ENCODE measurements around the gene FCAMR. TPM values are rescaled to one million over a fixed set of nuclear protein-coding genes. Genes with fewer than 3 reads are reported as not detected.
A peak's percentile ranks its signal among the peaks of the same experiment; 100 is the strongest.

The FCAMR gene
- total and polyA plus RNA-seq, 2 experiments from 2014 or later, result not detected

DNA sequence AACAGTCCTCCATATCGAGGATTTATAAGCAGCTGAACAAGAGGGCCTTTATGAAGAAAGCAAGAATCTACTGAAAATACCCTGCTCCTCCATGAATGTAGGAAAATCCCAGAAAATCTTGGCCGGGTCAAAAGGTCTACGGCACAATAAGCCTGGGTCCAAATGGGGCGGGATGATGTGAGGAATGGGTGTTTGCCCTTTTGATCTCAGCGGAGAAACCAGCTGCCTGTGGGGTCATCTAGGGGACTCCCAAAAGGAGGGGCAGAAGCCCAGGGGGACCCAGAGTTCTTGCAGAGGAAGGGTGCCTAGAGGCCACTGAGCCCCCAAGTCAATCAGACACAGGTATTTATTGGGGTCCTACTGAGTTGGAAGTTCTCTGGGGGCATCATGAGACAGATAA, 12.6 kb downstream of the FCAMR start (continued):
- TF ChIP-seq, protein P1, sequence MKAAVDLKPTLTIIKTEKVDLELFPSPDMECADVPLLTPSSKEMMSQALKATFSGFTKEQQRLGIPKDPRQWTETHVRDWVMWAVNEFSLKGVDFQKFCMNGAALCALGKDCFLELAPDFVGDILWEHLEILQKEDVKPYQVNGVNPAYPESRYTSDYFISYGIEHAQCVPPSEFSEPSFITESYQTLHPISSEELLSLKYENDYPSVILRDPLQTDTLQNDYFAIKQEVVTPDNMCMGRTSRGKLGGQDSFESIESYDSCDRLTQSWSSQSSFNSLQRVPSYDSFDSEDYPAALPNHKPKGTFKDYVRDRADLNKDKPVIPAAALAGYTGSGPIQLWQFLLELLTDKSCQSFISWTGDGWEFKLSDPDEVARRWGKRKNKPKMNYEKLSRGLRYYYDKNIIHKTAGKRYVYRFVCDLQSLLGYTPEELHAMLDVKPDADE (IDR thresholded peaks at IDR 0.05), result no peak
- TF ChIP-seq EZH2phosphoT487 (IDR thresholded peaks at IDR 0.05; ENCODE audit: unreplicated experiment) (no peak), NANOG (IDR thresholded peaks at IDR 0.05; ENCODE audit: borderline replicate concordance) (no peak), POLR2AphosphoS5 (IDR thresholded peaks at IDR 0.05; ENCODE audit: low read depth) (no peak), ZNF114 (CRISPR knock-in tag; IDR thresholded peaks at IDR 0.05) (no peak), ZNF331 (CRISPR knock-in tag; IDR thresholded peaks at IDR 0.05; ENCODE audit: low read depth) (no peak)
- TF ChIP-seq, protein P2, sequence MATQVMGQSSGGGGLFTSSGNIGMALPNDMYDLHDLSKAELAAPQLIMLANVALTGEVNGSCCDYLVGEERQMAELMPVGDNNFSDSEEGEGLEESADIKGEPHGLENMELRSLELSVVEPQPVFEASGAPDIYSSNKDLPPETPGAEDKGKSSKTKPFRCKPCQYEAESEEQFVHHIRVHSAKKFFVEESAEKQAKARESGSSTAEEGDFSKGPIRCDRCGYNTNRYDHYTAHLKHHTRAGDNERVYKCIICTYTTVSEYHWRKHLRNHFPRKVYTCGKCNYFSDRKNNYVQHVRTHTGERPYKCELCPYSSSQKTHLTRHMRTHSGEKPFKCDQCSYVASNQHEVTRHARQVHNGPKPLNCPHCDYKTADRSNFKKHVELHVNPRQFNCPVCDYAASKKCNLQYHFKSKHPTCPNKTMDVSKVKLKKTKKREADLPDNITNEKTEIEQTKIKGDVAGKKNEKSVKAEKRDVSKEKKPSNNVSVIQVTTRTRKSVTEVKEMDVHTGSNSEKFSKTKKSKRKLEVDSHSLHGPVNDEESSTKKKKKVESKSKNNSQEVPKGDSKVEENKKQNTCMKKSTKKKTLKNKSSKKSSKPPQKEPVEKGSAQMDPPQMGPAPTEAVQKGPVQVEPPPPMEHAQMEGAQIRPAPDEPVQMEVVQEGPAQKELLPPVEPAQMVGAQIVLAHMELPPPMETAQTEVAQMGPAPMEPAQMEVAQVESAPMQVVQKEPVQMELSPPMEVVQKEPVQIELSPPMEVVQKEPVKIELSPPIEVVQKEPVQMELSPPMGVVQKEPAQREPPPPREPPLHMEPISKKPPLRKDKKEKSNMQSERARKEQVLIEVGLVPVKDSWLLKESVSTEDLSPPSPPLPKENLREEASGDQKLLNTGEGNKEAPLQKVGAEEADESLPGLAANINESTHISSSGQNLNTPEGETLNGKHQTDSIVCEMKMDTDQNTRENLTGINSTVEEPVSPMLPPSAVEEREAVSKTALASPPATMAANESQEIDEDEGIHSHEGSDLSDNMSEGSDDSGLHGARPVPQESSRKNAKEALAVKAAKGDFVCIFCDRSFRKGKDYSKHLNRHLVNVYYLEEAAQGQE (IDR thresholded peaks at IDR 0.05; ENCODE audit: unreplicated experiment), result no peak

DNA sequence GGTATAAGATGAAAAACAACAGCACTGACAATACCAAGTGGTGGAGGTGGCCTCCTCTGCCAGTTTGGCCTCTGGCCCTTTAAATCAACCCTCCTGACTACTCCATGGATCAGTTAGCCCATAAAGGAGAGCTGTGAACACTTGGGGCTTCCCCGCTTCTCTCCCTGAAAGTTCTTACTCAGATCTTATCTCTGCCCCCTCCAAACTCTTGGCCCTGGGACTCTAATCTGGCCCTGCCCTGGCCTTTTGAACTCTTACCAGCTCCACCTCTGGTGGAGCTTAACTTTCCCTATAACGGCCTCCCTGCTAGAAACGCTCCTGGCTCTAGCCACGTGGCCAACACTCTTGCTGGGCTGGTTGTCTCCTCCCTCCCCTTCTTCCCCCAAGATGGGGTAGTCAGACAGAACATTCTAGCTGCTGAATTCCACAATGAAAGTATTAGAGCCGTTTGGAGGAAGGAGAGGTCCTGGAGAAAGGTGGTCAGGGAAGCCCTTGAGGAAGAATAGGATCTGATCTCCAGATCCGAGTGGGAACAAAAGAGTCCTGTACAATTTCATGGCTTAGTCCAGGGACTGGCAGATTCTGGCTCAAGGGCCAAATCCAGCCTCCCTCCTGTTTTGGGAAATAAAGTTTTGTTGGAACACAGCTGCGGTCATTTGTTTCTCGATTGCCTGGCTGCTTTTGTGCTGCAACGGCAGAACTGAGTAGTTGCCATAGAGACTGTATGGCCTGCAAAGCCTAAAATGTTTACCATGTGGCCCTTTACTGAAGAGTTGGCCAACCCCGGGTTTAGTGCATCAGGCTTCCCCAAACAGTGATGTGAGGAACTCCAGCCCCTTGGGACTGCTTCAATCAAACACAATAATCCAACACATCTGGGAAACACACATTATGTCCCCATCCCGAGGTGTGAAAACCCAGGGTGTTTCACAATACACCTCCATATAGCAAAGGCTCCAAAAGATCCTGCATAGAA, 14.5 kb downstream of the FCAMR start:
- no peak overlapping the region for H3K27ac Mint-ChIP-seq
- H4K20me1 ChIP-seq (replicated peaks; ENCODE audit: insufficient read depth), result no peaks in the 10 kb centered on the region
- no peak for ATAC-seq
- TF ChIP-seq JUNB (IDR thresholded peaks at IDR 0.05; ENCODE audit: unreplicated experiment), result no peak
- TF ChIP-seq ZNF331 (CRISPR knock-in tag; IDR thresholded peaks at IDR 0.05; ENCODE audit: low read depth), result no peak
- TF ChIP-seq ZNF114 (CRISPR knock-in tag; IDR thresholded peaks at IDR 0.05), result no peak
- TF ChIP-seq NANOG (IDR thresholded peaks at IDR 0.05; ENCODE audit: borderline replicate concordance), result no peak
- TF ChIP-seq, protein P1 (IDR thresholded peaks at IDR 0.05), result no peak
- TF ChIP-seq, protein P3, sequence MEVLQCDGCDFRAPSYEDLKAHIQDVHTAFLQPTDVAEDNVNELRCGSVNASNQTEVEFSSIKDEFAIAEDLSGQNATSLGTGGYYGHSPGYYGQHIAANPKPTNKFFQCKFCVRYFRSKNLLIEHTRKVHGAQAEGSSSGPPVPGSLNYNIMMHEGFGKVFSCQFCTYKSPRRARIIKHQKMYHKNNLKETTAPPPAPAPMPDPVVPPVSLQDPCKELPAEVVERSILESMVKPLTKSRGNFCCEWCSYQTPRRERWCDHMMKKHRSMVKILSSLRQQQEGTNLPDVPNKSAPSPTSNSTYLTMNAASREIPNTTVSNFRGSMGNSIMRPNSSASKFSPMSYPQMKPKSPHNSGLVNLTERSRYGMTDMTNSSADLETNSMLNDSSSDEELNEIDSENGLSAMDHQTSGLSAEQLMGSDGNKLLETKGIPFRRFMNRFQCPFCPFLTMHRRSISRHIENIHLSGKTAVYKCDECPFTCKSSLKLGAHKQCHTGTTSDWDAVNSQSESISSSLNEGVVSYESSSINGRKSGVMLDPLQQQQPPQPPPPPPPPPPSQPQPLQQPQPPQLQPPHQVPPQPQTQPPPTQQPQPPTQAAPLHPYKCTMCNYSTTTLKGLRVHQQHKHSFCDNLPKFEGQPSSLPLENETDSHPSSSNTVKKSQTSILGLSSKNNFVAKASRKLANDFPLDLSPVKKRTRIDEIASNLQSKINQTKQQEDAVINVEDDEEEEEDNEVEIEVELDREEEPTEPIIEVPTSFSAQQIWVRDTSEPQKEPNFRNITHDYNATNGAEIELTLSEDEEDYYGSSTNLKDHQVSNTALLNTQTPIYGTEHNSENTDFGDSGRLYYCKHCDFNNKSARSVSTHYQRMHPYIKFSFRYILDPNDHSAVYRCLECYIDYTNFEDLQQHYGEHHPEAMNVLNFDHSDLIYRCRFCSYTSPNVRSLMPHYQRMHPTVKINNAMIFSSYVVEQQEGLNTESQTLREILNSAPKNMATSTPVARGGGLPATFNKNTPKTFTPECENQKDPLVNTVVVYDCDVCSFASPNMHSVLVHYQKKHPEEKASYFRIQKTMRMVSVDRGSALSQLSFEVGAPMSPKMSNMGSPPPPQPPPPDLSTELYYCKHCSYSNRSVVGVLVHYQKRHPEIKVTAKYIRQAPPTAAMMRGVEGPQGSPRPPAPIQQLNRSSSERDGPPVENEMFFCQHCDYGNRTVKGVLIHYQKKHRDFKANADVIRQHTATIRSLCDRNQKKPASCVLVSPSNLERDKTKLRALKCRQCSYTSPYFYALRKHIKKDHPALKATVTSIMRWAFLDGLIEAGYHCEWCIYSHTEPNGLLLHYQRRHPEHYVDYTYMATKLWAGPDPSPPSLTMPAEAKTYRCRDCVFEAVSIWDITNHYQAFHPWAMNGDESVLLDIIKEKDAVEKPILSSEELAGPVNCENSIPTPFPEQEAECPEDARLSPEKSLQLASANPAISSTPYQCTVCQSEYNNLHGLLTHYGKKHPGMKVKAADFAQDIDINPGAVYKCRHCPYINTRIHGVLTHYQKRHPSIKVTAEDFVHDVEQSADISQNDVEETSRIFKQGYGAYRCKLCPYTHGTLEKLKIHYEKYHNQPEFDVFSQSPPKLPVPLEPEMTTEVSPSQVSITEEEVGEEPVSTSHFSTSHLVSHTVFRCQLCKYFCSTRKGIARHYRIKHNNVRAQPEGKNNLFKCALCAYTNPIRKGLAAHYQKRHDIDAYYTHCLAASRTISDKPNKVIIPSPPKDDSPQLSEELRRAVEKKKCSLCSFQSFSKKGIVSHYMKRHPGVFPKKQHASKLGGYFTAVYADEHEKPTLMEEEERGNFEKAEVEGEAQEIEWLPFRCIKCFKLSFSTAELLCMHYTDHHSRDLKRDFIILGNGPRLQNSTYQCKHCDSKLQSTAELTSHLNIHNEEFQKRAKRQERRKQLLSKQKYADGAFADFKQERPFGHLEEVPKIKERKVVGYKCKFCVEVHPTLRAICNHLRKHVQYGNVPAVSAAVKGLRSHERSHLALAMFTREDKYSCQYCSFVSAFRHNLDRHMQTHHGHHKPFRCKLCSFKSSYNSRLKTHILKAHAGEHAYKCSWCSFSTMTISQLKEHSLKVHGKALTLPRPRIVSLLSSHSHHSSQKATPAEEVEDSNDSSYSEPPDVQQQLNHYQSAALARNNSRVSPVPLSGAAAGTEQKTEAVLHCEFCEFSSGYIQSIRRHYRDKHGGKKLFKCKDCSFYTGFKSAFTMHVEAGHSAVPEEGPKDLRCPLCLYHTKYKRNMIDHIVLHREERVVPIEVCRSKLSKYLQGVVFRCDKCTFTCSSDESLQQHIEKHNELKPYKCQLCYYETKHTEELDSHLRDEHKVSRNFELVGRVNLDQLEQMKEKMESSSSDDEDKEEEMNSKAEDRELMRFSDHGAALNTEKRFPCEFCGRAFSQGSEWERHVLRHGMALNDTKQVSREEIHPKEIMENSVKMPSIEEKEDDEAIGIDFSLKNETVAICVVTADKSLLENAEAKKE (CRISPR knock-in tag; IDR thresholded peaks at IDR 0.05), result no peak
- TF ChIP-seq POLR2AphosphoS5 (IDR thresholded peaks at IDR 0.05; ENCODE audit: low read depth), result no peak

More for the DNA sequence above, 14.5 kb downstream of the FCAMR start:
- Histone ChIP-seq H3F3A (replicated peaks; ENCODE audit: low read depth) (no peaks in the 10 kb centered on the region), H3K4me2 (no peak overlapping the region), H3K27ac (ENCODE audit: low read depth) (no peak overlapping the region), H3K9me2 (ENCODE audit: insufficient read depth) (no peaks in the 10 kb centered on the region; the same call in 1 of the 2 replicates), H3K79me2 (replicated peaks; ENCODE audit: insufficient read depth) (no peaks in the 10 kb centered on the region), H3K27me3 (ENCODE audit: insufficient read depth) (no peaks in the 10 kb centered on the region), H2AFZ (peak overlapping the region; percentile 63; the same call in 1 of the 2 replicates), H3K4me3 (no peak overlapping the region), H3K4me1 (ENCODE audit: insufficient read depth) (no peaks in the 10 kb centered on the region), H3K36me3 (ENCODE audit: insufficient read depth) (no peaks in the 10 kb centered on the region)
- Mint-ChIP-seq H3K9me3 (no peaks in the 10 kb centered on the region), H3K36me3 (ENCODE audit: low read depth) (no peaks in the 10 kb centered on the region), H3K4me3 (no peak overlapping the region), H3K27me3 (ENCODE audit: insufficient read depth, low read depth, poor library complexity) (peaks cover 9% of the 10 kb centered on the region), H3K4me1 (no peaks in the 10 kb centered on the region)
- DNase-seq (ENCODE audit: low spot score), result no peak

All from GM23338 (cell line).